Measurements from ENCODE around the gene GLP2R. TPM values are rescaled to one million over a fixed set of nuclear protein-coding genes. Genes with fewer than 3 reads are reported as not detected.

GLP2R gene
- total and polyA plus RNA-seq, 9 donors = 0.18 to 3.4 (median 0.57) TPM

- no peaks in the 10 kb centered on the region for H3K36me3 ChIP-seq
- H3K4me3 ChIP-seq = no peak overlapping the region
- H3K9me3 ChIP-seq = no peaks in the 10 kb centered on the region
- DNase-seq = no peak
- no peaks in the 10 kb centered on the region for H3K27me3 ChIP-seq
- H3K4me1 ChIP-seq (ENCODE audit: insufficient read depth) = no peaks in the 10 kb centered on the region
- no peak overlapping the region for H3K27ac ChIP-seq
- intact Hi-C loops (cut with DNase I) = no loop called here
- 87 to 91% (median 91%) methylated on average over 2 of the region's 2 CpGs for WGBS, 3 donors
- no peak for TF ChIP-seq POLR2A (IDR thresholded peaks at IDR 0.05)
- no peak for TF ChIP-seq EP300 (IDR thresholded peaks at IDR 0.05)
- no peak for TF ChIP-seq CTCF (IDR thresholded peaks at IDR 0.05)
Observed at GRCh38 chr17:9784544-9784943, 41.2 kb upstream of the GLP2R start.

- Histone ChIP-seq H3K9me3 (no peaks in the 10 kb centered on the region), H3K27ac (no peak overlapping the region), H3K27me3 (no peaks in the 10 kb centered on the region), H3K36me3 (no peaks in the 10 kb centered on the region), H3K4me1 (ENCODE audit: insufficient read depth) (no peaks in the 10 kb centered on the region), H3K4me3 (no peak overlapping the region)
- TF ChIP-seq EP300 (IDR thresholded peaks at IDR 0.05) (no peak), POLR2A (IDR thresholded peaks at IDR 0.05) (no peak), CTCF (IDR thresholded peaks at IDR 0.05) (no peak)
- DNase-seq = no peak
- 85 to 94% (median 89%) methylated on average over 8 of the region's 8 CpGs for WGBS, 3 donors
- intact Hi-C loops (cut with DNase I) = no loop called here
Observed at GRCh38 chr17:9788601-9789000, 37.1 kb upstream of the GLP2R start.

GRCh38 chr17:9790316-9790715 lies 35.4 kb upstream of the GLP2R start:
- no peaks in the 10 kb centered on the region for H3K27me3 ChIP-seq
- no peak for DNase-seq
- no peak overlapping the region for H3K27ac ChIP-seq
- no peaks in the 10 kb centered on the region for H3K9me3 ChIP-seq
- H3K36me3 ChIP-seq = no peaks in the 10 kb centered on the region
- no peaks in the 10 kb centered on the region for H3K4me1 ChIP-seq (ENCODE audit: insufficient read depth)
- WGBS, 3 donors = 86 to 92% (median 89%) methylated on average over 4 of the region's 4 CpGs
- no peak for TF ChIP-seq EP300 (IDR thresholded peaks at IDR 0.05)
- no peak for TF ChIP-seq CTCF (IDR thresholded peaks at IDR 0.05)
- TF ChIP-seq POLR2A (IDR thresholded peaks at IDR 0.05) = no peak
- no peak overlapping the region for H3K4me3 ChIP-seq
- intact Hi-C loops (cut with DNase I) = loop anchor here in 1 of 4 donors (10.0 kb wide), 1 partner anchor 104 kb away; no protein-coding TSS in a partner anchor

GRCh38 chr17:9790889-9791876 lies 34.5 kb upstream of the GLP2R start, which contains the start of gene DHRS7C:
DHRS7C (minus strand) TSS chr17:9791592; CDS start chr17:9791284, 308 bp downstream.
- peak in 1 of 5 donors; percentile 31 for DNase-seq
- WGBS, 3 donors = 49 to 57% (median 54%) methylated on average over 15 of the region's 15 CpGs
- H3K27me3 ChIP-seq = no peaks in the 10 kb centered on the region
- no peaks in the 10 kb centered on the region for H3K4me1 ChIP-seq (ENCODE audit: insufficient read depth)
- no peaks in the 10 kb centered on the region for H3K36me3 ChIP-seq
- H3K9me3 ChIP-seq = no peaks in the 10 kb centered on the region
- TF ChIP-seq POLR2A (IDR thresholded peaks at IDR 0.05) = no peak
- no peak for TF ChIP-seq CTCF (IDR thresholded peaks at IDR 0.05)
- TF ChIP-seq EP300 (IDR thresholded peaks at IDR 0.05) = no peak
- H3K27ac ChIP-seq = no peak within 1 kb of the TSS
- intact Hi-C loops (cut with DNase I) = loop anchor here in 1 of 4 donors (10.0 kb wide), 1 partner anchor 104 kb away; no protein-coding TSS in a partner anchor
- H3K4me3 ChIP-seq = no peak within 1 kb of the TSS
